Caco-2 (cell line): ENCODE results near the gene TRAFD1. TPM values are rescaled to one million over a fixed set of nuclear protein-coding genes. Genes with fewer than 3 reads are reported as not detected.

ENCODE experiments used
- BruUV-seq: library from RNA; stranded (reverse); fragments of 400-500 nt; replicated peaks from 2 replicates; lab custom pipeline; 2021; lab: Mats Ljungman, UMichigan
- CTCF ChIA-PET: fragments of 300-600 bp; sonication (Branson Sonifier 250); formaldehyde crosslinking; loops from one replicate; lab custom pipeline; 2022; ENCODE audit warnings: antibody characterized with exemption; lab: Charles Lee
- POLR2A ChIA-PET: fragments of 300-600 bp; sonication (Branson Sonifier 250); formaldehyde crosslinking; loops from one replicate; lab custom pipeline; 2022; ENCODE audit warnings: antibody characterized with exemption; lab: Charles Lee
- DNase-seq, 2 experiments: peaks; one replicate each; pipeline versions ENCODE4 v3.0.0 to v3.0.0-alpha.2; 2020 to 2022
- H3K27me3 ChIP-seq: replicated peaks from 2 replicates; pipeline ENCODE4 v1.6.0; 2011; ENCODE audit warnings: low read length; ENCODE audit not compliant: control insufficient read depth, insufficient read depth
- H3K36me3 ChIP-seq: 2 replicates; pipeline ENCODE4 v1.5.1; 2011; ENCODE audit warnings: low read length; ENCODE audit not compliant: control insufficient read depth, insufficient read depth
- H3K4me1 ChIP-seq: fragments of 250-450 bp; sonication (Bioruptor Pico); 2 replicates; pipeline ENCODE4 v1.5.1; 2020; ENCODE audit warnings: mild to moderate bottlenecking
- H3K4me3 ChIP-seq: 2 replicates; pipeline ENCODE4 v1.5.1; 2011; ENCODE audit warnings: low read depth, mild to moderate bottlenecking, control low read depth, low read length
- H3K9me3 ChIP-seq: fragments of 250-450 bp; sonication (Bioruptor Pico); 2 replicates; pipeline ENCODE4 v1.5.1; 2020; ENCODE audit warnings: mild to moderate bottlenecking, moderate library complexity
- H3K27ac Mint-ChIP-seq: one replicate; pipeline ENCODE4 v1.8.0; 2022; ENCODE audit warnings: mixed read lengths; ENCODE audit not compliant: unreplicated experiment
- H3K27me3 Mint-ChIP-seq: one replicate; pipeline ENCODE4 v1.8.0; 2022; ENCODE audit warnings: mixed read lengths; ENCODE audit not compliant: insufficient read depth, unreplicated experiment
- H3K36me3 Mint-ChIP-seq: one replicate; pipeline ENCODE4 v1.8.0; 2022; ENCODE audit warnings: mild to moderate bottlenecking, mixed read lengths; ENCODE audit not compliant: insufficient read depth, unreplicated experiment
- H3K4me1 Mint-ChIP-seq: one replicate; pipeline ENCODE4 v1.8.0; 2022; ENCODE audit warnings: low read depth, mixed read lengths; ENCODE audit not compliant: unreplicated experiment
- H3K4me3 Mint-ChIP-seq: one replicate; pipeline ENCODE4 v1.8.0; 2022; ENCODE audit warnings: mild to moderate bottlenecking, moderate library complexity, mixed read lengths; ENCODE audit not compliant: unreplicated experiment
- H3K9me3 Mint-ChIP-seq: one replicate; pipeline ENCODE4 v1.8.0; 2022; ENCODE audit warnings: mixed read lengths; ENCODE audit not compliant: unreplicated experiment
- intact Hi-C: fragments of 100-400 bp; cut with micrococcal nuclease; formaldehyde crosslinking; loops from one replicate; pipeline ENCODE4 v1.10.0; 2022; ENCODE audit not compliant: unreplicated experiment
- total RNA-seq: library from RNA; stranded (reverse); gene quantifications from 2 replicates; pipeline ENCODE4 v1.2.3, GENCODE V29; 2022
- TF ChIP-seq, protein P1 (sequence below), 2 experiments: fragments of 200-600 bp in 1 of 2; IDR thresholded peaks; 1 replicate in 1 of 2; 2 replicates in 1 of 2; pipeline versions ENCODE4 v1.5.1 to v1.8.0; 2011 to 2022; ENCODE audit warnings: antibody characterized with exemption in 1 of 2, control low read depth in 1 of 2, inconsistent platforms in 1 of 2, low read depth in 1 of 2, low read length in 1 of 2, mild to moderate bottlenecking in 1 of 2, moderate library complexity in 1 of 2; ENCODE audit not compliant: insufficient read depth in 1 of 2, severe bottlenecking in 1 of 2, unreplicated experiment in 1 of 2

The TRAFD1 gene
- total RNA-seq, 1 experiment from 2014 or later = 25.5 TPM

DNA sequence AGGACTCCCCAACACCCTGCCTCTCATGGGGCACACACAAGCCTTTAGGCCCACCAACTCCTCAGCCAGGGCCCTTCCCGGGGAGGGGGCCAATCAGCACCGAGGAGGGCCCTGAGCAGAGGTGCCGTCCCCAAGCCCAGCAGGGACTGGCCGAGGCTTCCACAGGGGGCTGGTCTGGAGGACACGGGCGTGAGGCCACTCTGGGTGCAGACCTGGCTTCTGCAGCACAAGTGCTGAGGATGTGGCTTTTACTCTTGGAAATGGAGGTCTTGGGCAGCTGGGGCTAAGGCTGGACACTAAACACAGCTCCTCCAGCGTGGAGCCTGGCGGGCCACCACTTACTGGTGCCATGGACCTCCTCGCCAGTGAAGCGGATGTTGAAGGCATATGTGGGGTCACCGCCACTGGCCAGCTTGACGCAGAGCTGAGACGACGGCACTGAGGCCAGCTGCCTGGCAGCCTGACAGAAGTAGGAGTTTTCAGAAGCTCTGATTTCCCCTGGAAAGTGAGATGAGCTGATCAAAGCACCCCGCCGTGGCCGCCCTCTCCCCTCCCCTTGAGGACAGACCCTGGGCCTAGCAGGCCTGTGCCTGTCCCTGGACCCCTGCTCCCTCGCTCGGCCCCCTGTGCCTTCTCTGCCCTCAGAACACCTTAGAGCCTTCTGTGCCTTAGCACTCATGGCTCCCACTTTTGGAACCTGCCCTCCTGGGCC, 44.0 kb downstream of the TRAFD1 start:
- H3K4me1 Mint-ChIP-seq = no peaks in the 10 kb centered on the region
- H3K4me1 ChIP-seq = no peaks in the 10 kb centered on the region
- BruUV-seq = no TSS peak
- no peak overlapping the region for H3K4me3 ChIP-seq
- H3K27me3 Mint-ChIP-seq = no peaks in the 10 kb centered on the region
- no peaks in the 10 kb centered on the region for H3K27me3 ChIP-seq
- intact Hi-C loops = no loop called here
- H3K9me3 ChIP-seq = no peaks in the 10 kb centered on the region
- ChIA-PET CTCF (no interaction called here), POLR2A (no interaction called here)
- H3K9me3 Mint-ChIP-seq = no peaks in the 10 kb centered on the region
- peak overlapping the region; percentile 68 for H3K27ac Mint-ChIP-seq
- TF ChIP-seq, protein P1, sequence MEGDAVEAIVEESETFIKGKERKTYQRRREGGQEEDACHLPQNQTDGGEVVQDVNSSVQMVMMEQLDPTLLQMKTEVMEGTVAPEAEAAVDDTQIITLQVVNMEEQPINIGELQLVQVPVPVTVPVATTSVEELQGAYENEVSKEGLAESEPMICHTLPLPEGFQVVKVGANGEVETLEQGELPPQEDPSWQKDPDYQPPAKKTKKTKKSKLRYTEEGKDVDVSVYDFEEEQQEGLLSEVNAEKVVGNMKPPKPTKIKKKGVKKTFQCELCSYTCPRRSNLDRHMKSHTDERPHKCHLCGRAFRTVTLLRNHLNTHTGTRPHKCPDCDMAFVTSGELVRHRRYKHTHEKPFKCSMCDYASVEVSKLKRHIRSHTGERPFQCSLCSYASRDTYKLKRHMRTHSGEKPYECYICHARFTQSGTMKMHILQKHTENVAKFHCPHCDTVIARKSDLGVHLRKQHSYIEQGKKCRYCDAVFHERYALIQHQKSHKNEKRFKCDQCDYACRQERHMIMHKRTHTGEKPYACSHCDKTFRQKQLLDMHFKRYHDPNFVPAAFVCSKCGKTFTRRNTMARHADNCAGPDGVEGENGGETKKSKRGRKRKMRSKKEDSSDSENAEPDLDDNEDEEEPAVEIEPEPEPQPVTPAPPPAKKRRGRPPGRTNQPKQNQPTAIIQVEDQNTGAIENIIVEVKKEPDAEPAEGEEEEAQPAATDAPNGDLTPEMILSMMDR (IDR thresholded peaks at IDR 0.05; ENCODE audit: insufficient read depth in 1 of 2, low read depth in 1 of 2, low read length in 1 of 2, severe bottlenecking in 1 of 2, unreplicated experiment in 1 of 2) = no peak
- no peak overlapping the region for H3K4me3 Mint-ChIP-seq
- peak in 1 of 2 experiments; percentile 23 for DNase-seq
- peaks cover 23% of the 10 kb centered on the region for H3K36me3 Mint-ChIP-seq
- H3K36me3 ChIP-seq = 0 out of 2 replicates have a peak, but pooled peaks cover 2% of the 10 kb centered on the region

DNA sequence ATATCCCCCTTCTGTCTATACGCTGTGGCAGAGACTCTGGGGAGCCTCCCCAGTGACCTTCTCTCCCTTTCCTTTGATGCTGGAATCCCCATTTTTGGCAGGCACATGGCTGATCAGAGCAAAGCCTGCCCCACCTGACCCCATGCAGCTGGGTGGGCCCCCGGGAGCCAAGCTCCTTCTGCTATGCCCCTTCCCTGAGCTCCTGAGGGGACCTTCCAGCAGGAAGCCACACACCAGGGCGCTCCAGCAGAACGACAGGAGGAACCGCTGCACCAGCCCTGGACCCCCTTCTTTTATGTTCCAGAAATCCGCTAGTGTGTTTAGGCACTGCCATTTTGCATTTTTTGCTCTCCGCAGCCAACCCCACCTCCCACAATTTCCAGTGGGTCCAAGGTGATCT, 44.6 kb downstream of the TRAFD1 start:
- no peaks in the 10 kb centered on the region for H3K4me1 Mint-ChIP-seq
- DNase-seq = peak in 1 of 2 experiments; percentile 8
- H3K36me3 Mint-ChIP-seq = peaks cover 29% of the 10 kb centered on the region
- H3K27me3 Mint-ChIP-seq = no peaks in the 10 kb centered on the region
- POLR2A ChIA-PET = no interaction called here
- Histone ChIP-seq H3K27me3 (no peaks in the 10 kb centered on the region), H3K4me1 (no peaks in the 10 kb centered on the region), H3K4me3 (no peak overlapping the region), H3K9me3 (no peaks in the 10 kb centered on the region), H3K36me3 (0 out of 2 replicates have a peak, but pooled peaks cover 2% of the 10 kb centered on the region)
- TF ChIP-seq, protein P1 (IDR thresholded peaks at IDR 0.05; ENCODE audit: insufficient read depth in 1 of 2, low read depth in 1 of 2, low read length in 1 of 2, severe bottlenecking in 1 of 2, unreplicated experiment in 1 of 2) = no peak
- H3K4me3 Mint-ChIP-seq = no peak overlapping the region
- no TSS peak for BruUV-seq
- intact Hi-C loops = no loop called here
- H3K9me3 Mint-ChIP-seq = no peaks in the 10 kb centered on the region
- peak overlapping the region; percentile 68 for H3K27ac Mint-ChIP-seq
- CTCF ChIA-PET = no interaction called here

DNA sequence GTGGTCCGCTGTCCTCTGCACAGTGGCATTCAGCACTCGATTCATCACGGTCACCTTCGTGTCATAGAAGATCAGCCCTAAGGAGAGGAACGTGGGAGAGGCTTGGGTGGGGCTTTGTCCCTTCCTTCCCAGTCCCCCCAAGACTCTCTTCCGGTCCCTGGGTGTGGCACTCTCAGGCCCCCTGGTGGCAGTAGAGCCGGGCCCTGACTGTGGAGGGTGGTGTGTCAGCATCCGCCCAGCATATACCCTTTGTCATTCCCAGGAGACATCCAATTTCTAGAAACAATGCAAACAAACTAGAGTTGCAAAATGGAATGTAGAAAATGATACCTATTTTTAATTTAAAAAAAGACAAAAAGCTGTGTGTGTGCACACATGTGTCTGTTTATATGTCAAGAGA, 45.0 kb downstream of the TRAFD1 start:
- Histone ChIP-seq H3K4me3 (no peak overlapping the region), H3K27me3 (no peaks in the 10 kb centered on the region), H3K4me1 (no peaks in the 10 kb centered on the region), H3K9me3 (no peaks in the 10 kb centered on the region), H3K36me3 (0 out of 2 replicates have a peak, but pooled peaks cover 2% of the 10 kb centered on the region)
- no peaks in the 10 kb centered on the region for H3K27me3 Mint-ChIP-seq
- H3K36me3 Mint-ChIP-seq = peaks cover 33% of the 10 kb centered on the region
- H3K9me3 Mint-ChIP-seq = no peaks in the 10 kb centered on the region
- intact Hi-C loops = no loop called here
- POLR2A ChIA-PET = no interaction called here
- no TSS peak for BruUV-seq
- peak overlapping the region; percentile 68 for H3K27ac Mint-ChIP-seq
- no peak overlapping the region for H3K4me3 Mint-ChIP-seq
- CTCF ChIA-PET = no interaction called here
- H3K4me1 Mint-ChIP-seq = no peaks in the 10 kb centered on the region
- TF ChIP-seq, protein P1 (IDR thresholded peaks at IDR 0.05; ENCODE audit: insufficient read depth in 1 of 2, low read depth in 1 of 2, low read length in 1 of 2, severe bottlenecking in 1 of 2, unreplicated experiment in 1 of 2) = peak; percentile 41 to 63
- peak; percentile 26 to 54 for DNase-seq
